ENCODE results near the gene MADCAM1. TPM values are rescaled to one million over a fixed set of nuclear protein-coding genes. Genes with fewer than 3 reads are reported as not detected.

Gene MADCAM1
- total and polyA plus RNA-seq, 2 of the 8 experiments (the other 6 are each of a cell fraction or from before 2014, with no cell fraction given) = 2.3 to 3.0 TPM

- 81% methylated on average over 20 of the region's 25 CpGs; no CpG with 5 or more reads in 1 of the 2 experiments for WGBS, 2 experiments (ENCODE audit: extremely low coverage in 1 of 2, insufficient coverage in 1 of 2, insufficient read length in 1 of 2, insufficient replicate concordance in 2 of 2, low coverage in 1 of 2, low lambda C conversion rate in 2 of 2, missing lambda C conversion rate in 1 of 2)
- Histone ChIP-seq H3K9me3 (ENCODE audit: insufficient read depth in 2 of 2, low read depth in 1 of 2, low read length in 1 of 2) (no peaks in the 10 kb centered on the region; a peak in 1 of 4 replicates), H3K18ac (ENCODE audit: extremely low read depth, low read length) (no peak overlapping the region), H3K4me3 (ENCODE audit: extremely low read depth in 1 of 4, insufficient read depth in 2 of 4, low read depth in 3 of 4, low read length in 4 of 4) (peak overlapping the region; percentile 81 to 100 (median 84)), H3K79me2 (ENCODE audit: control insufficient read depth in 1 of 2, insufficient read depth in 2 of 2, low read length in 2 of 2) (peaks cover 0 to 40% of the 10 kb centered on the region in 2 experiments; a peak in 2 of 4 replicates), H4K20me1 (replicated peaks in 1 of 2; ENCODE audit: control insufficient read depth in 1 of 2, insufficient read depth in 2 of 2, low read length in 2 of 2) (peaks cover 22 to 32% of the 10 kb centered on the region in 2 experiments), H2BK15ac (ENCODE audit: low read length) (no peak overlapping the region), H3K4ac (replicated peaks; ENCODE audit: insufficient read length, low read depth, low read length) (peak overlapping the region; percentile 44), H3K27me3 (replicated peaks in 1 of 4; ENCODE audit: control insufficient read depth in 3 of 4, extremely low read depth in 1 of 4, insufficient read depth in 3 of 4, low read length in 3 of 4) (no peaks in the 10 kb centered on the region), H3K9ac (replicated peaks in 1 of 4; ENCODE audit: extremely low read depth in 1 of 4, low read depth in 3 of 4, low read length in 3 of 4) (peak overlapping the region in 2 of 4 experiments; percentile 82 to 86; a peak in 5 of 7 replicates), H3K27ac (ENCODE audit: low read depth, low read length) (no peak overlapping the region), H3K56ac (replicated peaks; ENCODE audit: insufficient read length, low read depth, low read length) (no peak overlapping the region), H3K4me2 (ENCODE audit: insufficient read depth in 1 of 2, low read depth in 2 of 2, low read length in 2 of 2) (peak overlapping the region; percentile 68 to 74), H3K36me3 (ENCODE audit: control insufficient read depth in 2 of 4, insufficient read depth in 4 of 4, low read length in 3 of 4) (peaks cover 8 to 24% (median 18%) of the 10 kb centered on the region in 4 experiments; a peak in 6 of 8 replicates), H4K91ac (replicated peaks; ENCODE audit: insufficient read length, low read length) (no peak overlapping the region), H2BK12ac (ENCODE audit: low read depth, low read length) (peak overlapping the region; percentile 50; the same call in 1 of the 2 replicates), H2AK5ac (ENCODE audit: low read depth, low read length) (no peak overlapping the region), H2BK5ac (ENCODE audit: low read depth, low read length) (no peak overlapping the region), H4K5ac (ENCODE audit: insufficient read length, low read depth, low read length) (no peak overlapping the region), H4K8ac (ENCODE audit: extremely low read depth, insufficient read depth, low read length) (peak overlapping the region; percentile 85; the same call in 1 of the 2 replicates), H3K79me1 (ENCODE audit: low read depth, low read length) (peaks cover 18% of the 10 kb centered on the region), H2BK120ac (replicated peaks; ENCODE audit: low read depth, low read length) (no peak overlapping the region), H3K14ac (ENCODE audit: insufficient read length) (no peak overlapping the region), H2AFZ (ENCODE audit: low read length) (no peak overlapping the region), H3K23ac (ENCODE audit: insufficient read length) (no peak overlapping the region), H2BK20ac (ENCODE audit: low read length) (no peak overlapping the region), H3K4me1 (replicated peaks in 1 of 4; ENCODE audit: control insufficient read depth in 3 of 4, insufficient read depth in 4 of 4, low read length in 3 of 4) (peaks cover 0 to 10% (median 8%) of the 10 kb centered on the region in 4 experiments; a peak in 6 of 7 replicates), H3K23me2 (ENCODE audit: low read depth, low read length) (peaks cover 5% of the 10 kb centered on the region; the same call in 1 of the 2 replicates)
- DNase-seq (ENCODE audit: low read depth in 1 of 2, low spot score in 2 of 2) = no peak
- POLR2A ChIA-PET (ENCODE audit: partially characterized antibody) = interaction anchor here (0.7 to 5.1 kb wide), 13 partner anchors 9 to 240 kb away, joined by 3 to 43 read pairs (median 9); partner anchors contain the start of gene GZMM
- no peak for FAIRE-seq
- CTCF ChIA-PET (ENCODE audit: partially characterized antibody) = interaction anchor here (0.6 to 2.6 kb wide), 14 partner anchors 9 to 764 kb away, joined by 3 to 26 read pairs (median 4); no protein-coding TSS in a partner anchor
- TF ChIP-seq SP1 (IDR thresholded peaks at IDR 0.05; ENCODE audit: low read depth, low read length) = no peak
- TF ChIP-seq RBBP5 (IDR thresholded peaks at IDR 0.05; ENCODE audit: borderline replicate concordance, low read depth, low read length) = no peak
- no peak for TF ChIP-seq PHF8 (conservative IDR thresholded peaks at IDR 0.05; ENCODE audit: low read depth, low read length)
- no peak for TF ChIP-seq KDM4A (IDR thresholded peaks at IDR 0.05; ENCODE audit: low read depth, low read length, severe bottlenecking)
- no peak for TF ChIP-seq RFX5 (IDR thresholded peaks at IDR 0.05; ENCODE audit: borderline replicate concordance, low read depth, low read length)
- TF ChIP-seq, protein P1, sequence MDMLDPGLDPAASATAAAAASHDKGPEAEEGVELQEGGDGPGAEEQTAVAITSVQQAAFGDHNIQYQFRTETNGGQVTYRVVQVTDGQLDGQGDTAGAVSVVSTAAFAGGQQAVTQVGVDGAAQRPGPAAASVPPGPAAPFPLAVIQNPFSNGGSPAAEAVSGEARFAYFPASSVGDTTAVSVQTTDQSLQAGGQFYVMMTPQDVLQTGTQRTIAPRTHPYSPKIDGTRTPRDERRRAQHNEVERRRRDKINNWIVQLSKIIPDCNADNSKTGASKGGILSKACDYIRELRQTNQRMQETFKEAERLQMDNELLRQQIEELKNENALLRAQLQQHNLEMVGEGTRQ (IDR thresholded peaks at IDR 0.05; ENCODE audit: low read length) = no peak
- no peak for TF ChIP-seq BRCA1 (IDR thresholded peaks at IDR 0.05; ENCODE audit: low read depth, low read length)
- TF ChIP-seq BCL11A (IDR thresholded peaks at IDR 0.05; ENCODE audit: low read depth in 2 of 2, low read length in 2 of 2) = no peak
- no peak for TF ChIP-seq MAFK (IDR thresholded peaks at IDR 0.05; ENCODE audit: low read depth, low read length)
- no peak for TF ChIP-seq JUND (IDR thresholded peaks at IDR 0.05; ENCODE audit: low read length)
- no peak for TF ChIP-seq EGR1 (IDR thresholded peaks at IDR 0.05; ENCODE audit: borderline replicate concordance, low read depth, low read length)
Observed at GRCh38 chr19:533364-534058, 37.2 kb downstream of the MADCAM1 start.
